ENCODE results near the gene PLG.
"Not testable (repeated sequence)": the region's sequence is repeated elsewhere in the genome, so short reads cannot be mapped to it uniquely, and the experiment has no call there.

The PLG gene

DNA sequence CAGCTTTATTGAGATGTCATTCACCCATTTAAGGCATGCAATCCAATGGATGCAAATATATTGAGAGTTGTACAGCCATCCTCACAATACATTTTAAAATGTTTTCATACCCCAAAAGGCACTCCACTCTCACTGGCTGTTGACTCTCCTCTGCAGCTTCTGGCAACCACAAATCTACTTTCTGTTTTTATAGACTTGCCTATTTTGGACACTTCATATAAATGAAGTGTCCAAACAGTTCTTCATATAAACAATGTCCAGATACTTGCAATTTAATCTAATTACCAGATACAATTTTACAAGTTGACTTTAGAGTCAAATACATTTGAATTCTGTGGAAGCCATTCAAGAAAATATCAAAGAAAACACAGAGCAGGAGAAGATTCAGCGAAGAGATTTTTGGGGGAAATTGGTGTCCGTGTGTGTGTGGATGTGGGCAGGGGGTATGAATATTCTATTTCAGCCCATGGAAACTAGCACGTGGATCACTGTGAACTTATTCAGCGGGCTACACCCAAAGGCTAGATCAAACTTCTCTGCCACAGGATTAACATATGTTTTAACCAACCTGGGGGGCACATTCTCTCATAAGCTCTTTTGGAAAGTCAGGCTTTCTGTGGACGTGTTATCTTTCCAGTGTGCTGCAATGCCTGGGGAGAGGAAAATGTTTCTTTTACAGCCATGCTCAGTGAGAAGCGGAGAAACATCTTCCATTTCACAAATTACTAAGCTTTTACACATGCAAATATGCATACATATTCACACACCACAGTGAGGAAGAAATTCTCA, 73.9 kb downstream of the PLG start:
- DNase-seq (ENCODE audit: low read depth): no peak

DNA sequence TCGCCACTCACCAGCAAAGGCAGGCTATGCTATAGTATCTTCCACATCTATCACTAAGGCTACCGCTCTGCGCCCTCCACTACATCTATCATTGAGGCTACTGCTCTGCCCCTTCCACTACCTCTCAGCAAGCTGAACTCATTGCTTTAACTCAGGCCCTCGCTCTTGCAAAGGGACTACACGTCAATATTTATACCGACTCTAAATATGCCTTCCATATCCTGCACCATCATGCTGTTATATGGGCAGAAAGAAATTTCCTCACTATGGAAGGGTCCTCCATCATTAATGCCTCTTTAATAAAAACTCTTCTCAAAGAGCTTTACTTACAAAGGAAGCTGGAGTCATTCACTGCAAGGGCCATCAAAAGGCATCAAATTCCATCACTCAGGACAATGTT, 77.1 kb downstream of the PLG start:
- DNase-seq (ENCODE audit: low read depth): not testable (repeated sequence)

DNA sequence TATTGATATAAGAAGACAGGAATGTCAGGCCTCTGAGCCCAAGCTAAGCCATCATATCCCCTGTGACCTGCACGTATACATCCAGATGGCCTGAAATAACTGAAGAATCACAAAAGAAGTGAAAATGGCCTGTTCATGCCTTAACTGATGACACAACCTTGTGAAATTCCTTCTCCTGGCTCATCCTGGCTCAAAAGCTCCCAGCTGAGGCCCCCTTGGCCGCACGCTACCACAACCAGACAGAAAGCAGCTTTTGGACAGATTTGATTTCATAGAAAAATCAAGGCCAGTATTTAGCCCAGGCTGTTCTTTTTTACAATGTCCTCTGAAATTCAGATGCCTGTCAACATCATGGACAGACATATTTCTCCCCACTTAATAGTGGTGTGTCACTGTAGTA, 78.6 kb downstream of the PLG start:
- not testable (repeated sequence) for DNase-seq (ENCODE audit: low read depth)

DNA sequence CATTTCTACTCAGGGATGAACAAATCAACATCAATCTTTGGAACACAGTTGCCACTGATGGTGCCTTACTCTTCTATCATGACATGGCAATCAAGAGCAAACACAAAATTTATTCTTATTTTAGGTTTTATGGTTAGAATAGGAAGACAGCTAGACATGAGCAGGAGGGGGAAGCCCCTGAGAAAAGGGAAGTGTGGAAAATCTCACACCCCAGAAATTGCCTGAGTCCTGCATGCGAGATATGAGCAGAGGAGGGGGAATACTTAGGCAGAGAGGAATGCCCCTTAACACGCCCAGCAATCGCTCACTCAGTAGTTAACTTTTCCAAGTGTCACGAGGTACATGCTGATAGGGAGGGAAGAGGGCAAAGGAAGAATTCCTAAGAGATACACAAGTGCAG, 79.3 kb downstream of the PLG start:
- no peak for DNase-seq (ENCODE audit: low read depth)

DNA sequence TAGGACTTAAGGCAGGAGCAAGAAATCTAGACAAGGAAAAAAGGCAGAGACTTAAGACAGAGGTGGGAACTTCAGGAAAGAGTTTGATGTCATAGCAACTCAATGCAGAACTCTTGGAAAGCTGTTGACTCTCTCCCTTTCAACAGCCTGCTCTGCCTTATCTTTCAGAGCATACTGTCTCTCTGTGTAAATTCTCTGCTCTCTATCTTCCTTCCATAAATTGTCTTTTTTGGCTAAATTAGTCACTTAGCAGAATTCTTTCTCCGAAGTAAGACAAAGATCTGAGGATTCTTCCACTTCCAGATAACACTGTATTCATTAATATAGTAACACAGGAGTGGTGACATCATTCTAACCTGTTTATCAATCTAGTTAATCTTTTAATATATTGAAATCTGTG, 80.2 kb downstream of the PLG start:
- DNase-seq (ENCODE audit: low read depth): no peak

DNA sequence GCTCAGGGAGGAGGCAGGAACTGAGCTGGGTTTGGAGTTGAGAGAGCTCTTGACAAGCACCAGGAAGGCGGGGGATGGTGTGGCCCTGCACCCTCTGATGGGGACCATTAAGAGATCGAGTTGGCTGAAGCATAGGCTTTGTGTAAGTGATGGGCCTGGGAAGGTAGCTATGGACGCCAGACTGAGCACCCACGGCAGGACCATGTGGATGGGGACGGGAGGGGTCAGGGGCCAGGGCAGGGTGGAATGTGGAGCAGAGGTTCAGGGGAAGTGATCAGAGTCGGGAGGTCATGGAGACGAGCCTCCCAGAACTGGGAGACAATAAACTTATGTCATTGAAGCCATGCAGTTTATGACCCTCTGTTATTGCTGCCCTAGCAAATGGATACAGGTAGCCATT, 81.7 kb downstream of the PLG start:
- DNase-seq (ENCODE audit: low read depth): no peak

DNA sequence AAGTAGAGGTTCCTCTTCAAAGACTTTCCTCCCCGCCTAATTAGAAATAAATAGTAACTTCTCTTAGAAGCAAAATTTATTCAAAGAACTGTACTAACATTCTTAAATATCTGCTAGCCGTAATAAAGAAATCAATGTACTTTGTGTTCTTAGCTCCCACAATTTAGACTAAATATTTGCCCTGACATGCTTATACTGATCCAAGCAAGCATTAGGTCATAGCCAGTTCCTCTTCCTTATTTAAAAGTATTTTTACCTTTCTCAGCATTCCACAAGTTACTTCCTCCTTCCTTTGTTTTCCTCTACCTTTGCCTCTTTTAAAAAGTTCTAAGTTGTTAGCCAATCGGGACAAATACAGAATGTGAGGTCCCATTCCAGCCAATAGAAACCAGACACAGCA, 86.1 kb downstream of the PLG start:
- not testable (repeated sequence) for DNase-seq (ENCODE audit: low read depth)

DNA sequence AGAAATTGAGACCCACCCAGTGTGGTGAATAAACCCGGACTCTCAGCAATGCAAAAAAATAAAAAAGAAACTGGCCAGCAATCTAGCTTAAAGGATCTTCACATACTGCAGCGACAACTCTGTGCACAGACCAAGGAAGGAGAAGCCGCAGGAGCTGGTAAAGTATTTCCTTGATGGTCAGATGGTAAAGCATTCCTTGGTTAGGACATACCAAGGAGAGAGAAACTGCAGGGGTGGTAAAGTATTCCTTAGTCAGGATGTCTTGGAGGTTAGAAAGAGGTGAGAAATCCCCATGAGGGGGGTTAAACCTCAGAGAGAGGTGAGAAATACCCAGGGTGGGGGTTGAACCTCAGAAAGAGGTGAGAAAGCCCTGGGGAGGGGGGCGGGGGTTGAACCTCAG, 86.8 kb downstream of the PLG start:
- DNase-seq (ENCODE audit: low read depth): no peak

DNA sequence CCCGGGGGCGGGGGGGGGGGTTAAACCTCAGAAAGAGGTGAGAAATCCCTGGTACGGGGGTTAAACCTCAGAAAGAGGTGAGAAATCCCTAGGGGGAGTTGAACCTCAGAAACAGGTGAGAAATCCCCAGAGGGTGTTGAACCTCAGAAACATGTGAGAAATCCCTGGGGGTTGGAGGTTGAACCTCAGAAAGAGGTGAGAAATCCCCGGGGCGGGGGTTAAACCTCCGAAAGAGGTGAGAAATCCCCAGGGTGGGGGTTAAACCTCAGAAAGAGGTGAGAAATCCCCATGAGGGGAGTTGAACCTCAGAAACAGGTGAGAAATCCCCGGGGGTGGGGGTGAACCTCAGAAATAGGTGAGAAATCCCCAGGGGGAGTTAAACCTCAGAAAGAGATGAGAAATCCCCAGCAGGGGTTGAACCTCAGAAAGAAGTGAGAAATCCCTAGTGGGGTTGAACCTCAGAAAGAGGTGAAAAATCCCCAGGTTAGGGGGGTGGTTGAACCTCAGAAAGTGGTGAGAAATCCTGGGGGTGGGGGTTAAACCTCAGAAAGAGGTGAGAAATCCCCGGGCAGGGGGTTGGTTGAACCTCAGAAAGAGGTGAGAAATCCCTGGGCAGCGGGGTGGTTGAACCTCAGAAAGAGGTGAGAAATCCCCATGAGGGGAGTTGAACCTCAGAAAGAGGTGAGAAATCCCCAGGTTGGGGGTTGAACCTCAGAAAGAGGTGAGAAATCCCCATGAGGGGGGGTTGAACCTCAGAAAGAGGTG, 87.4 kb downstream of the PLG start:
- DNase-seq (ENCODE audit: low read depth): no peak

DNA sequence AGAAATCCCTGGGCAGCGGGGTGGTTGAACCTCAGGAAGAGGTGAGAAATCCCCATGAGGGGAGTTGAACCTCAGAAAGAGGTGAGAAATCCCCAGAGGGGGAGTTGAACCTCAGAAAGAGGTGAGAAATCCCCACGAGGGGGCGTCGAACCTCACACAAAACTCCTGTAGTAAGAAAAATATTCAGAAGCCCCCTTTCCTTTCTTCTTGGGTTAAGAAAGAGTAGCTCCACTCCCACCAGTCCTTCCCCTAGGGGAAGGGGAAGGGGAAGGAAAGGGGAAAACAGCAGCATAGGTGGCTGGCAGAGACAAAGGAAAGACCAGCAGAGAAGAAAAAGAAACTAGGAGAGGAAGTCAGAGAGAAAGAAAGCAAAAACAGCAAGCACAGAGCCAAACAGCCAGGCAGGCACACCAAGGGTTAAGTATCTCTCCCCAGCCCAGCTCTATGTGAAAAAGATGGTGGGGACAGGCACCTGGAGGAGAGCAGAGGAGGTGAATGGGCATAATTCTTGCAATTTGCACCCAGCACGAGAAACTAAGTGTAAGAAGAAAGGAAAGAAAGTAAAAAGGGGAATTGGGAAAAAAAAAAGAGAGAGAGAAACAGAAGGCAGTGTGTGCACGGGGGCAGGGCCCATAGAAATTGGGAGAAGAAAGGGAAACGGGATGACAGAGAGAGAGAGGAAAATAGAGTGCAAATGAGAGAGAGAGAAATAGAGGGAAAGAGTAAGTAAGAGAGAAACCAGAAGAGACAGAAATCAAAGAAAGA, 88.2 kb downstream of the PLG start:
- no peak for DNase-seq (ENCODE audit: low read depth)

DNA sequence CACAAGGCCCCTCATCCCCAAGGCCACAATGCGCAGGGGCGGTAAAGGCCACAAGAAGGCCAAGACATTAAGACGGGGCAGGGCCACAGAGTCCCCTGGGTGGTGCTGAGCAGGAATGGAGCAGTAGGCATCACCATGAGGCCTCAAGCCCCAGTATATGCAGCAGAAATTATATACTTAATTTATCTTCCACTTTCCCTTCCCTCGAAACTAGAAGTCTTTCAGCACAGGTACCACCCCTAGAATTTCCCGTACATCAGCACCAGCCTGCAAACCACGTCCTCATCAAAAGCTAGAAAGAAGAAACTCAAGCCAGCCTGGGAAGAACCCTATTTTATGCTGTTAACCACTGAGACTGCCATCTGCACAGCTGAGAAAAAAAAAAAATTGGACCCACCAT, 89.4 kb downstream of the PLG start:
- no peak for DNase-seq (ENCODE audit: low read depth)

DNA sequence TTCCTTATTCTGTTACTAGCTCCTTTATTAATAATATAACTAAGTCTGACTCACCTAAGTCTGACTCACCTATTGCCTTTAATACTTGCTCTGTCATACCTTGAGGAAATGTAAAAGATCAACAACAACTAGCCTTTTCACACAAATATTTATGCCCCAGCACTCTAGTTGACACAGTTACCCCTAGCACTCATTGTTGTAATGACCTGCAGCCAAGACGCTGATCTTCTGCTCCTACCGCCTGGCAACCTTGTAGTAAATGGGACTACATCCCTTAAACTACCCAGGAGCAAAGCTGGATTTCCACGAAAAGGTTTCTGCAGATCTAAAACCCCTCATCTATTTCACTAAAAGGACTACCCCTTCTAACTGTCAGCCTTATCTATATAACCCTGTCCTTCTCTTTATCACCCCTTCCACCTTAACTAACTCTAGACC, 90.0 kb downstream of the PLG start:
- DNase-seq (ENCODE audit: low read depth): no peak

DNA sequence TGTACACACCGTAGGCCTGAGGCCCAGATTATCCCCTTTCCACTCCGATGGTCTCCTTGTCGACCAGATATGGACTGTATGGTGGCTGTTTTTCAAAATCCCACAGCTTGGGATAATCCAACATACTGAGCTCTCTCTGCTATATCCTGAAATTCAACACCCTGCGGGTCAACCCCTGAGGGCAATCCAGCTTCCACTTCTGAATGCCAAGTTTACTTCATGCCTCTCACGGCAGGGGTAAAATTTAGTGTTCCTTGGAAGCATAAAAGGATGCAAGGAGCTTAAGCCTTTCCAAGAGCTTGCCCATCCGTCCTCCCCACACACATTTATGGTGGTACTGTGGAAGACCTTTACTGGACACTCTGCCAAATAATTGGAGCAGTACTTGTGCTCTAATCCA, 90.7 kb downstream of the PLG start:
- DNase-seq (ENCODE audit: low read depth): no peak

DNA sequence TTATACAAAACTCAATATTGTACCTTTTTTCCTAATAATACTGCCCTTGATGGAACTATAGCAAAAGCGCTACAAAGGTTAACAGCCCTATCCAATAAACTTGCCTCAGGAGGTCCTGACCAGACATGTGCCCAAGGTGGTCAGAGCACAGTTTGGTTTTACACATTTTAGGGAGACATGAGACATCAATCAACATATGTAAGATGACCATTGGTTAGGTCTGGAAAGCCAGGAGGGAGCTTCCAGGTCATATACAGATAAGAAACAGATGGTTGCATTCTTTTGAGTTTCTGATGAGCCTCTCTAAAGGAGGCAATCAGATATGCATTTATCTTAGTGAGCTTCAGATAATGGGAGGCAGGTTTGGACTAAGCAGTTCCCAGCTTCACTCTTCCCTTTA, 91.6 kb downstream of the PLG start:
- DNase-seq (ENCODE audit: low read depth): no peak

DNA sequence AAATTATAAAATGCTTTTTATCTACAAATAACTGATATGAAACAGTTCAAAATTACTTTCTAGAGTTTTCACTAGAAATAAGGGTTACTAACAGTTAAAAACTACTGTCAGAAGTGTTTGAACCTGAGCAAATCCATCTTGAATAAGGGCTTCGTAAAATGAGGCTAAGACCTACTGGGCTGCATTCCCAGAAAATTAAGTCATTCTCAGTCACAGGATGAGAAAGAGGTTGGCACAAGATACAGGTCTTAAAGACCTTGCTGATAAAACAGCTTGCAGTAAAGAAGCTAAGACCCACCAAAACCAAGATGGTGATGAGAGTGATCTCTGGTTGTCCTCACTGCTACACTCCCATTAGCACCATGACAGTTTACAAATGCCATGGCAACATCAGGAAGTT, 93.7 kb downstream of the PLG start:
- DNase-seq (ENCODE audit: low read depth): no peak

DNA sequence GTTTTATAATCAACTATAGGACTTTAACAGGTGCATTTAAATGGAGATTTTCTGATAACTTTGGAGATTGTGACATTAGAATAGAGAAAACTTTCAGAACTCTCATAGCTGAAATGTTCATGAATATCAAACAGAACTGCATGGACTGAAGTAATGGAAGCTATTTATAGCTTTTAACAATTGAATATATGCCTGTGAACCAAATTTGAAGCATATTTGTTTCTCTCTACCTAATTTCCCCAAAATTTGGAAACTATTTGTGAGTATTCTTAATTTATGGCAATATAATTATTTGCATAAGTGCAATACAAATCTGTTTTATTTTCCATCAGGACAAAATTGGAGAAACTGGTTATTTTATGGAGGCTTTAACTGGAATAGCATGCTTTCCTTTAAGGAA, 96.6 kb downstream of the PLG start:
- DNase-seq (ENCODE audit: low read depth): no peak

DNA sequence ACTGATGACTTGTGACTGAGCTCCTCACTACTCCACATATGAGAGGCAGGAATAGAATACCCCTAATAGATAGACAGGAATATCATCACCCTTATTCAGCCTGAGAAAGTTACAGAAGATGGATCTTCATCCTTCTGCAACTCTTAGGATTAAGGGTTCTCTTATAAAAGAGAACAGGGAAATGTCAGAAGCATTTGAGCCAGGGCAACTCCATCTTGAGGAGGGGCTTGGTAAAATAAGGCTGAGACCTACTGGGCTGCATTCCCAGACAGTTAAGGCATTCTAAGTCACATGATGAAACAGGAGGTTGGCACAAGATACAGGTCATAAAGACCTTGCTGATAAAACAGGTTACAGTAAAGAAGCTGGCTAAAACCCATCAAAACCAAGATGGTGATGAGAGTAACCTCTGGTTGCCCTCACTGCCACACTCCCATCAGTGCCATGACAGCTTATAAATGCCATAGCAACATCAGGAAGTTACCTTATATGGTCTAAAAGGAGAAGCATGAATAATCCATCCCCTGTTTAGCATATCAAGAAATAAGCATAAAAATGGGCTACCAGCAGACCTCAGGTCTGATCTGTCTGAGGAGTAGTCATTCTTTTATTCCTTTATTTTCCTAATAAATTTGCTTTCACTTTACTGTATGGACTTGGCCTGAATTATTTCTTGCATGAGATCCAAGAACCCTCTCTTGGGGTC, 97.9 kb downstream of the PLG start:
- no peak for DNase-seq (ENCODE audit: low read depth)

DNA sequence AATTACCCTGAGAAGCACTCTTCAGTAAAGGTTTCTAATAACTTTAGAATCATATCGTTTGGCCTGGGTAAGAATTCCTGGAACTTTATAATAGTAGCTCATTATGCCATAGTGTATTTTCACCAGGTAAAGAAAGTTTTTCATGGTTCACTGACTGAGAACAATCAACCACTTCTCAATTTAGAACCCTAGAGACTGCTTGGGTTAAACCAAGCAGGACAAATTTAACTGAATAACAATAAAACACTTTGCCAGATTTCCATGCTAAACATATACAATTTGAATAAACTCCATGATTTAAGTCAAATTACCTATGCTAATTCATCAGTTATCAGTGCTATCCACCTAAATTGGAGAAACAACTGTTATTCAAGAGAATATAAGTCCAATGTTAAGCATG, 99.4 kb downstream of the PLG start:
- DNase-seq (ENCODE audit: low read depth): no peak

DNA sequence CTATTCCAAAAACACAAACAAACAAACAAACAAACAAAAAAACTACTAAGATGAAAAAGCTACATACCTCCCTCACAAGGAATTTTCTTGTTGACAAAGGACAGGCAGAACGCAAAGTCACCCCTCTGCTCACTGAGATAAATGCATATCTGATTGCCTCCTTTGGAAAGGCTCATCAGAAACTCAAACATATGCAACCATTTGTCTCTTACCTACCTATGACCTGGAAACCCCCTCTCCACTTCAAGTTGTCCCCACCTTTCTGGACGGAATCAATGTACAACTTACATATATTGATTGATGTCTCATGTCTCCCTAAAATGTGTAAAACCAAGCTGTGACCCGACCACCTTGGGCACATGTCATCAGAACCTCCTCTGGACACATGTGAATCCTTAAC, 100.0 kb downstream of the PLG start:
- DNase-seq (ENCODE audit: low read depth): not testable (repeated sequence)
